ENCODE results near the gene NPIPB5. TPM values are rescaled to one million over a fixed set of nuclear protein-coding genes. Genes with fewer than 3 reads are reported as not detected.
"Not testable (repeated sequence)": the region's sequence is repeated elsewhere in the genome, so short reads cannot be mapped to it uniquely, and the experiment has no call there.

The NPIPB5 gene
- total RNA-seq, 1 experiment from 2014 or later = 231 TPM

- H3K27ac Mint-ChIP-seq = peak overlapping the region in 1 of 3 experiments; percentile 93; a peak in 3 of 7 replicates
These were observed 27.3 kb downstream of the NPIPB5 start for GRCh38 chr16:22537996-22538395.

GRCh38 chr16:22544809-22545208, 34.1 kb downstream of the NPIPB5 start:
- not testable (repeated sequence) for H2AFZ ChIP-seq (ENCODE audit: low read length); H3K4me1 ChIP-seq (ENCODE audit: insufficient read depth, low read length)

More at GRCh38 chr16:22537996-22538395, 27.3 kb downstream of the NPIPB5 start:
- H3K56ac ChIP-seq (ENCODE audit: insufficient read length, low read depth, low read length); H3K18ac ChIP-seq (ENCODE audit: insufficient read length, low read depth, low read length); H3K27ac ChIP-seq (ENCODE audit: insufficient read length, low read depth, low read length); H4K91ac ChIP-seq (ENCODE audit: insufficient read length, low read depth, low read length); H3K14ac ChIP-seq (ENCODE audit: insufficient read depth, low read length); H3K9me3 ChIP-seq (ENCODE audit: control insufficient read depth, low read depth, low read length); H2BK5ac ChIP-seq (ENCODE audit: insufficient read length, low read length); H2BK20ac ChIP-seq (ENCODE audit: low read depth, low read length, poor library complexity, severe bottlenecking); H2BK15ac ChIP-seq (ENCODE audit: low read depth, low read length); H3T11ph ChIP-seq (ENCODE audit: low read length); H3K79me2 ChIP-seq (ENCODE audit: insufficient read depth, low read length); H3K9me3 Mint-ChIP-seq; H2AFZ ChIP-seq (ENCODE audit: low read length); H3K4ac ChIP-seq (ENCODE audit: low read depth, low read length); H3K79me1 ChIP-seq (ENCODE audit: insufficient read depth, low read depth, low read length, poor library complexity, severe bottlenecking); H3K4me3 Mint-ChIP-seq; H3K4me1 Mint-ChIP-seq; H2BK12ac ChIP-seq (ENCODE audit: insufficient read length, low read depth, low read length); H4K8ac ChIP-seq (replicated peaks; ENCODE audit: insufficient read length, low read depth, low read length); H2AK5ac ChIP-seq (ENCODE audit: insufficient read length, low read length); H3K23me2 ChIP-seq (ENCODE audit: insufficient read length, low read depth, low read length, poor library complexity, severe bottlenecking); H2BK120ac ChIP-seq (ENCODE audit: low read depth, low read length, poor library complexity, severe bottlenecking); H3K23ac ChIP-seq (ENCODE audit: insufficient read length, low read depth, low read length); H3K27me3 ChIP-seq (ENCODE audit: insufficient read depth, low read length); H4K20me1 ChIP-seq (ENCODE audit: control insufficient read depth, insufficient read depth, insufficient read length); H4K5ac ChIP-seq (ENCODE audit: insufficient read length, low read depth, low read length); H3K4me2 ChIP-seq (ENCODE audit: insufficient read depth, insufficient read length, low read length); H3K4me1 ChIP-seq (ENCODE audit: insufficient read depth, low read length); H3K36me3 Mint-ChIP-seq (ENCODE audit: insufficient read depth in 1 of 3, low read depth in 3 of 3); H3K9ac ChIP-seq (ENCODE audit: extremely low read depth, insufficient read length, low read length); H3K27me3 Mint-ChIP-seq (ENCODE audit: low read depth): not testable (repeated sequence)
- no CpG with 5 or more reads among the region's 4 CpGs for WGBS (ENCODE audit: extremely low coverage, insufficient read length, low lambda C conversion rate)
- DNase-seq = peak; percentile 17

More at GRCh38 chr16:22544809-22545208, 34.1 kb downstream of the NPIPB5 start:
- H3K4me3 Mint-ChIP-seq; H3K9me3 ChIP-seq (ENCODE audit: control insufficient read depth, low read depth, low read length); H2BK5ac ChIP-seq (ENCODE audit: insufficient read length, low read length); H3K23me2 ChIP-seq (ENCODE audit: insufficient read length, low read depth, low read length, poor library complexity, severe bottlenecking); H4K8ac ChIP-seq (replicated peaks; ENCODE audit: insufficient read length, low read depth, low read length); H3K4me1 Mint-ChIP-seq; H3K27ac ChIP-seq (ENCODE audit: insufficient read length, low read depth, low read length); H3K18ac ChIP-seq (ENCODE audit: insufficient read length, low read depth, low read length); H3T11ph ChIP-seq (ENCODE audit: low read length); H3K79me1 ChIP-seq (ENCODE audit: insufficient read depth, low read depth, low read length, poor library complexity, severe bottlenecking); H3K79me2 ChIP-seq (ENCODE audit: insufficient read depth, low read length); H2AK5ac ChIP-seq (ENCODE audit: insufficient read length, low read length); H2BK15ac ChIP-seq (ENCODE audit: low read depth, low read length); H4K20me1 ChIP-seq (ENCODE audit: control insufficient read depth, insufficient read depth, insufficient read length); H3K9ac ChIP-seq (ENCODE audit: extremely low read depth, insufficient read length, low read length); DNase-seq; H4K91ac ChIP-seq (ENCODE audit: insufficient read length, low read depth, low read length); H3K56ac ChIP-seq (ENCODE audit: insufficient read length, low read depth, low read length); H3K4ac ChIP-seq (ENCODE audit: low read depth, low read length); H2BK12ac ChIP-seq (ENCODE audit: insufficient read length, low read depth, low read length); H3K23ac ChIP-seq (ENCODE audit: insufficient read length, low read depth, low read length); H3K9me3 Mint-ChIP-seq; H3K14ac ChIP-seq (ENCODE audit: insufficient read depth, low read length); H3K27me3 ChIP-seq (ENCODE audit: insufficient read depth, low read length); H4K5ac ChIP-seq (ENCODE audit: insufficient read length, low read depth, low read length); H2BK20ac ChIP-seq (ENCODE audit: low read depth, low read length, poor library complexity, severe bottlenecking); H3K27me3 Mint-ChIP-seq (ENCODE audit: low read depth); H3K36me3 Mint-ChIP-seq (ENCODE audit: insufficient read depth in 1 of 3, low read depth in 3 of 3); H3K27ac Mint-ChIP-seq; H2BK120ac ChIP-seq (ENCODE audit: low read depth, low read length, poor library complexity, severe bottlenecking); H3K4me2 ChIP-seq (ENCODE audit: insufficient read depth, insufficient read length, low read length): not testable (repeated sequence)
- no CpG with 5 or more reads among the region's 2 CpGs for WGBS (ENCODE audit: extremely low coverage, insufficient read length, low lambda C conversion rate)
